ENCODE results near the gene LPP.

GRCh38 chr3:188520466-188520865 lies 366.5 kb downstream of the LPP start:
- TF ChIP-seq CTCF (IDR thresholded peaks at IDR 0.05) (no peak), POLR2A (IDR thresholded peaks at IDR 0.05; ENCODE audit: low read depth) (no peak)
